Fibroblast of pulmonary artery (primary cell): ENCODE results near the gene ZNF329.

Experiments
- DNase-seq: peaks from one replicate; pipeline ENCODE4 v3.0.0-alpha.2; 2010; ENCODE audit warnings: low read depth
- H3K4me3 ChIP-seq: replicated peaks from 2 replicates; pipeline ENCODE4 v1.5.1; 2011; ENCODE audit warnings: low read depth, mild to moderate bottlenecking, control low read depth, low read length, moderate library complexity
- TF ChIP-seq, protein P1 (sequence below): IDR thresholded peaks from 2 replicates; pipeline ENCODE4 v1.5.1; 2011; ENCODE audit warnings: mild to moderate bottlenecking, control low read depth, low read length, inconsistent platforms; ENCODE audit errors: missing control alignments

The ZNF329 gene

DNA sequence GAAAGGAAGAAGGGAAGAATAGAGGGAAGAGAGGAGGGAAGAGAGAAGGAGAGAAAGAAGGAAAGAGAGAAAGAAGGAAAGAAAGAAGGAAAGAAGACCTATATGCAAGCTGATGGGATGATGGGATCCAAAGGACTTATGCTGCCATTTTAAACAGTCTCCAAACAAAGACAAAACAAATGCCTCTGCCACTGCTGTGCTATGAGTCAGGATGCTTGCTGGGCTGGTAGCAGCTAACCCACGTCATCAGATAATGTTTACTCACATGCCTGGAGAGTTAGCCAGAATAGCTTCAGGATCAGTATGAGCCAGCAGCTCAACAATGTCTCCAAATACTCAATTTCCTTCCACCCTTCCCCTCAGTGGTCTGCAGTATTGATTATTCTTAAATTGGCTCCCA, 20.3 kb upstream of the ZNF329 start:
- peak; percentile 17 for DNase-seq
- H3K4me3 ChIP-seq, result no peak overlapping the region
- TF ChIP-seq, protein P1, sequence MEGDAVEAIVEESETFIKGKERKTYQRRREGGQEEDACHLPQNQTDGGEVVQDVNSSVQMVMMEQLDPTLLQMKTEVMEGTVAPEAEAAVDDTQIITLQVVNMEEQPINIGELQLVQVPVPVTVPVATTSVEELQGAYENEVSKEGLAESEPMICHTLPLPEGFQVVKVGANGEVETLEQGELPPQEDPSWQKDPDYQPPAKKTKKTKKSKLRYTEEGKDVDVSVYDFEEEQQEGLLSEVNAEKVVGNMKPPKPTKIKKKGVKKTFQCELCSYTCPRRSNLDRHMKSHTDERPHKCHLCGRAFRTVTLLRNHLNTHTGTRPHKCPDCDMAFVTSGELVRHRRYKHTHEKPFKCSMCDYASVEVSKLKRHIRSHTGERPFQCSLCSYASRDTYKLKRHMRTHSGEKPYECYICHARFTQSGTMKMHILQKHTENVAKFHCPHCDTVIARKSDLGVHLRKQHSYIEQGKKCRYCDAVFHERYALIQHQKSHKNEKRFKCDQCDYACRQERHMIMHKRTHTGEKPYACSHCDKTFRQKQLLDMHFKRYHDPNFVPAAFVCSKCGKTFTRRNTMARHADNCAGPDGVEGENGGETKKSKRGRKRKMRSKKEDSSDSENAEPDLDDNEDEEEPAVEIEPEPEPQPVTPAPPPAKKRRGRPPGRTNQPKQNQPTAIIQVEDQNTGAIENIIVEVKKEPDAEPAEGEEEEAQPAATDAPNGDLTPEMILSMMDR, result no peak

DNA sequence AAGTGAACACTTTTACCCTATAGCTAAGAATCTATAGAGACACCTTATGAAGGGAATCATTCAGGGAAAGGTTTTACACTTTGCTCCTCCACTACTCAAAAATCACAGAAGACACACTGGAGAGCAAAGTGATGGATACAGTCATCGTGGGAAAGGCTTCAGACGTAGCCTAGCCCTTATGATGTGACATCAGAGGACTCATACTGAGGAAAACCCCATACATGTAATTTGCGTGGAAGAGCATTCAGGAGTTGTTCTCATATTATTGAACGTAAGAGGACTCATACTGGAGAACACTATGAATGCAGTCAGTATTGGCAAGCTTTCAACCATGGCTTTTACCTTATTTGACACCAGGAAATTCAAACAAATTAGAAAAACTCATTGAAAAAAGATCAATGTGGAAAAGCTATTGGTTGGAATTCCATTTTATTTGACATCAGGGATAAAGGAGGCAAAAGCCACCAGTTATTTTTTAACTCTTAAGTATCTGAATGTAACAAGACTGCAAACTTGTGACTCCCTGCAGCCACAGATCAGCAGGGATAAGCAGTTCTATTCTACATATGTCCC, 16.2 kb upstream of the ZNF329 start:
- TF ChIP-seq, protein P1, result no peak
- no peak overlapping the region for H3K4me3 ChIP-seq
- no peak for DNase-seq

- H3K4me3 ChIP-seq, result no peak overlapping the region
- TF ChIP-seq, protein P1, result no peak
- DNase-seq, result no peak
These were observed 15.7 kb upstream of the ZNF329 start for GRCh38 chr19:58166268-58166667.

DNA sequence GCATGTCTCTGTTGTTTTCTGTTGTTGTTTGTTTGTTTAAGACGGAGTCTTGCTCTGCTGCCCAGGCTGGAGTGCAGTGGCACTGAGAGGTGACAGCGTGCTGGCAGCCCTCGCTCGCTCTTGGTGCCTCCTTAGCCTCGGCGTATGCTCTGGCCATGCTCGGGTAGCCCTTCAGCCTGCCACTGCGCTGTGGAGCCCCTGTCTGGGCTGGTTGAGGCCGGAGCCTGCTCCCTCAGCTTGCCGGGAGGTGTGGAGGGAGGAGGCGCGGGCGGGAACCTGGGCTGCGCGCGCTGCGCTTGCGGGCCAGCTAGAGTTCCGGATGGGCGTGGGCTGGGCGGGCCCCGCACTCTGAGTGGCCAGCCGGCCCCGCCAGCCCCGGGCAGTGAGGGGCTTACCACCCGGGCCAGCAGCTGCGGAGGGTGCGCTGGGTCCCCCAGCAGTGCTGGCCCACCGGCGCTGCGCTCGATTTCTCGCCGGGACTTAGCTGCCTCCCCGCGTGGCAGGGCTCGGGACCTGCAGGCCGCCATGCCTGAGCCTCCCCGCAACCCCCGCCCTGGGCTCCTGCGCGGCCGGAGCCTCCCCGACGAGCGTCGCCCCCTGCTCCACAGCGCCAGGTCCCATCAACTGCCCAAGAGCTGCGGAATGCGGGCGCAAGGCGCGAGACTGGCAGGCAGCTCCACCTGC, 6.6 kb upstream of the ZNF329 start:
- no peak for DNase-seq
- TF ChIP-seq, protein P1, result no peak
- H3K4me3 ChIP-seq, result no peak overlapping the region

- TF ChIP-seq, protein P1, result peak; percentile 87
- DNase-seq, result peak; percentile 96
- H3K4me3 ChIP-seq, result peak overlapping the region; percentile 88
These were observed 4.4 kb upstream of the ZNF329 start for GRCh38 chr19:58154679-58155648.

GRCh38 chr19:58154287-58154678, 3.7 kb upstream of the ZNF329 start:
- peak; percentile 57 for DNase-seq
- TF ChIP-seq, protein P1, result no peak
- peak overlapping the region; percentile 88 for H3K4me3 ChIP-seq
